Stimulated activated CD4-positive, alpha-beta T cell treated with anti-CD3 and anti-CD28 coated beads, Interleukin-15, amount 100 ng/mL, for 1 hour (primary cell): ENCODE measurements around the gene GTF3C5.
"Not testable (repeated sequence)": the region's sequence is repeated elsewhere in the genome, so short reads cannot be mapped to it uniquely, and the experiment has no call there.

ENCODE experiments used
- DNase-seq, 2 donors: peaks; one replicate each; pipeline ENCODE4 v3.0.0-alpha.2; 2020; ENCODE audit warnings: low read depth in 1 of 2, low spot score in 1 of 2

The GTF3C5 gene

GRCh38 chr9:133029994-133030316, 842 bp upstream of the GTF3C5 start:
- no peak for DNase-seq

DNA sequence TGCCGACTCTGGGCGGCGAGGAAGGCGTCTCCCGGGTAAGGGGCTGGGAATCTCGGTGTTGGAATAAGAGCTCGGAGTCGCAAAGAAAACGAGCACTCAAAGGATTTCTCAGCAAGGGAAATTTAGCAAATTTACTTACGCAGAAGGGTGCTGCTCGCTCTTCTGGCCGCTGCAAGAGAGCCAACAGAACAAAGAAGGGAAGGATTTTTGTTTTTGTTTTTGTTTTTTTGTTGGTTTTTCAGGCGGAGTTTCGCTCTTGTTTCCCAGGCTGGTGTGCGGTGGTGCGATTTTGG, 279 bp downstream of the GTF3C5 start:
- no peak for DNase-seq

GRCh38 chr9:133031496-133031911, 707 bp downstream of the GTF3C5 start:
- no peak for DNase-seq

GRCh38 chr9:133032171-133032570, 1.4 kb downstream of the GTF3C5 start:
- no peak for DNase-seq

DNA sequence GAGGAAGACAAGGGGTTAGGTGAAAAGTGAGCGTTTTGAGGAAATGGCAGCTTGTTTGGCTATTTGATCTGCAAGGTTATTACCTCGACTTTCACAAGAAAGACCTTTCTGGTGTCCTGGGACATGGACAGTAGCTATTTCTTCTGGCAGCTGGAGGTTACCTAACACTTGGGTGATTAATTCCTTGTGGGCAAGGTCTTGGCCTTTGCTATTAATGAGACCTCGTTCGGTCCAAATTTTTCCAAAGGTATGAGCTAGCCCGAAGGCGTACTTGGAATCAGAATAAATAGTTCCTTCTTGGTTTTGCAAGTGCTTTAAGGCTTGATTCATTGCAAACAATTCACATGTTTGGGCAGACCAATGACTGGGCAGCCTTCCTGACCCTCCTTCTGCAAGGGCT, 4.9 kb downstream of the GTF3C5 start:
- DNase-seq = no peak

DNA sequence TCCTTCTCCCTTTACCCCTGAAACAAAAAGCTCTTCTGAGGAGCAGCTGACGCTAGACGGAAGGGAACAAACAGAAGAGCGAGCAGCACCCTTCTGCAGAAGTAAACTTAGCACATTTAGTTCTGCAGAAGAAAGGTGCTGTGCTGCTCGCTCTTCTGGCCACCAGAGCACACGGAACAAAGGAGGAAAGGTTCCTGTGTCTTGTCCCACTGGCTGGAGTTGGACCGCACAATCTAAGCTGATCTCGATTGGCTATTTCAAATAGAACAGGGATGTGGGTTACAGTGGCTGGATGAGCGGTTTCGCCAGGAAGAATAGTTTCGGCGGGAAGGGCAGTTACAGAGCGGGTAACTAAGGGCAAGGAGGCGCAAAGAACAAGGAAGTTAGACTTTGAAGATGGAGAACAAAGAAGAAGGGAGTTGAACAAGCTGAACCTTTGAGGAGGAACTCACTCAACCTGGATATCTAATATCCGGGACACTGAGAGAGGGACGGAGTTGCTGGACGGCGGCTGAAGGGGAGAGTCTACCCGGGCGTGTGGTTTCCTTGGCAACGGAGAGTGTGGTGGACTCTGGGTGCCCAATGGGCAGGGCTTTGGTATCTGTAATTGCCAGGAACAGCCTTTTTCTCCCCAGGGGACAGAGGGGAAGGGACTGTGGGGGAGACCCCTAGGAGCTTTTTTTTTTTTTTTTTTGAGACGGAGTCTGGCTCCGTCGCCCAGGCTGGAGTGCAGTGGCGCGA, 7.1 kb downstream of the GTF3C5 start:
- no peak for DNase-seq

- DNase-seq = not testable (repeated sequence)
Measured at GRCh38 chr9:133040892-133041479, 10.2 kb downstream of the GTF3C5 start.

- no peak for DNase-seq
Measured at GRCh38 chr9:133041958-133042357, 11.2 kb downstream of the GTF3C5 start.

DNA sequence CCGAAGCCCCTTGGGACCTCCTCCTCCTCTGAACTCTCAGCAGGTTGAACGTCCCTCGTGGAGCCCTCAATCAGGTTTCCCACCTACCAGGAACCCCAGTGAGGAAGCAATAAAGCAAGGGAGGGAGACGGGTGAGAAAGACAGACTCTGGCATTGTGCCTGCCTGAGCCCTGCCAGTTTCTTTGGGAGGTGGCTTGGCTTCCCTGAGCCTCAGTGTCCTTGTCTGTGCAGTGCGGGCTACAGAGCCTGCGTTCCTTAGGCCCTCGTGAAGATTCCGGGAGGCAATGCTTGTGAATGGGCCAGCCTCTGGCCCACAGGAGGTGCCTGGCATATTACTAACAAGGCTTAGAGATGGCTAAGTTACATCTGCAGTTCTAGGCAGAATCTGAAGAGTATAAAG, 11.9 kb downstream of the GTF3C5 start:
- DNase-seq = no peak

- DNase-seq = no peak
Measured at GRCh38 chr9:133043449-133044035, 12.7 kb downstream of the GTF3C5 start.

GRCh38 chr9:133044125-133044524, 13.3 kb downstream of the GTF3C5 start:
- DNase-seq = no peak

DNA sequence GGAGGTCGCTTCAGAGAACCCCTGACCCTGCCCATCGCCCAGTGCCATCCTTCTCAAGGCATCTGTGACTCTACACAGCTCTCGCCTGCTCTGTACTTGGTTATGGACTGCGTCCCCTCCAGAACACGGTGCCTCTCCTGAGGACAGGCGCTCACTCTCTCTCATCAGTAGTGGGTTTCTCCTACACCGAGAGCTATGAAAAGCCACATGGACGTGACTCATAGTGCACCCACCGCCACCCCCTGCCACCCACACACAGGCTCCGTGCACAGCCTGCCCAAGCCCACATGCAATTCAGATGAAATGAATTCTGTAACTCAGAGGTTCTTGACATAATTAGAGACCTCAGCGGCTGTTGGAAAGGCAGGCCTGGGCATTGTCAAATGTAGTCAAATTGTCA, 13.9 kb downstream of the GTF3C5 start:
- no peak for DNase-seq

DNA sequence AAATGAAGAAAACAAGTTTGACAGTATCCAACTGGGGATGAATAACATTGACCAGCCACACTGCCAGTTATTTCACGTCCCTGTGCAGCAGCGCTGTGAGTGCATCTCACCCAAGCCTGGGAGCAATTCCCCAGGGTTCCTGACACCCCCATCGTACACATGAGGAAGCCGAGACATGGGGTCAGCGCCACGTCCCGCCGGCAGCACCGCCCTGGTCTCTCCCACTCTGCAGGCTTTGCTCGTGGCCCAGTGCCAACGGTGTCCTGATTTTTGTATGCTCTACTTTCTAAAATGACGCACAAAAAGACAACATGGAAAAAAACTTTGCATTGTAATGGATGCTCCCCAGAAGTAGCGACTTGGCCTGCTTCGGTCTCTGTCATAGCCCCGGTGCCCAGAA, 14.3 kb downstream of the GTF3C5 start:
- no peak for DNase-seq

DNA sequence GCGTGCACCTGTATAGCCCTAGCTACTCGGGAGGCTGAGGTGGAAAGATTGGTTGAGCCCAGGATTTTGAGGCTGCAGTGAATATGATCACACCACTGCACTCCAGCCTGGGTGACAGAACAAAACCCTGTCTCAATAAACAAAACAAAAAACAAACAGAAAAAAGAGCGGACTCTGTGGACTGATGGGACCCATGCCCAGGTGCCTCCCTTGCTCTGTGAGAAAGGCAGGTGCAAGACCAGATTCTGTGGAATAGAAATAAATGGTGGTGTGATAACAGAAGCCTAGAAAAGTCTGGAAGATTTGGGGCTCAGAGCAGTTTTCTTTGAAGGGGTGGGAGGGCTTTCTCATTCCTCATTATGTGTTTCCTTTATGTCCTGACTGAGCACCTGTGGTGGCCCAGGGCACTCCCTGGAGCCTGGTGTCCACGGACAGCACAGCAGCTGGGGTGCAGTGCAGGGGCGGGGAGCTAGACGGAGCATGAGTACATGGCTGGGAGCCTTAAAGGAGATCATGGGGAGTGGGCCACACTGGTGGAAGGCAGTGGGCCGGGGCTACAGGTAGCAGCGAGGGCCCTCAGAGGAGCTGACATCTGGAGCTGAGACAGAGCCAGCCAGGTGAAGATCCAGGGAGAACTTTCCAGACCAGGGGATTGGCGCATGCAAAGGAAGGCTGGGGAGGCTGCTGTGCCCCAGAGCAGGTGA, 15.6 kb downstream of the GTF3C5 start:
- no peak for DNase-seq

- no peak for DNase-seq
Measured at GRCh38 chr9:133046900-133047295, 16.1 kb downstream of the GTF3C5 start.

DNA sequence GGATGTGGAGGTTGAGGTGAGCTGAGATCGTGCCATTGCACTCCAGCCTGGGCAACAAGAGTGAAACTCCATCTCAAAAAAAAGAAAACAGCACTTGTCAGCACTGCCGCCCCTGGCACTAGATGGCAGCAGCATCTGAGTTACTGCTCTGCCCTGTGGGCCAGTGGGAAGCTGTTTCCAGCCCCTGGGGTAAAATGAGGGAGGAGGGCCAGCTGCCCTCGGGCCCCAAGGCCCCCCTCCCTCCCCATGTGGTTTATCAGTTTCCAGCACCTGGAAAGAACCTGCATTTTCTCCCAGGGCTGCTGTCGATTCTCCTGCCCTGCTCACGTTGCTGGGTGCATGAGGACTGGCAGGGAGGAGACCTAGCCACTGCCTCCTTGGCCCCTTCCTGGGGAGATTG, 17.8 kb downstream of the GTF3C5 start:
- no peak for DNase-seq

GRCh38 chr9:133049043-133049442, 18.2 kb downstream of the GTF3C5 start:
- no peak for DNase-seq

DNA sequence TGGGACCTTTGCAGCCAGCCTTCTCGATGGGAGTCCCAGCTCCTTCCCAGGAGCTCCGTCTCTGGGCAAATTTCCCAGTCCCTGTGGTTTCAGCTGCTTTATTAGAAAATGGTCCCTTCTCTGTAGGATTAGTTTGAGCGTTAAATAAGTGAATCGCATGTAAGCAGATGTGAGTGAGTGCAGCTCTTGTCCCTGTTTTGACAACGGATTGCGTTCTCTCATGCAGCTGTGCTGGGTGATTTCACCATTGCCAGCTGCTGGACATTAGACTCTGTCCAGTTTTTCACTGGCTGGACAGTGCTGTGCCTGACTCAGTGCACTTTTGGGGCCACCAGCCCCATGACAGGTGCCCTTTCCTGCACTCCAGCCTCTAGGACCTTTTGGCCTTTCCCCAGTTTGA, 19.3 kb downstream of the GTF3C5 start:
- DNase-seq = no peak

- DNase-seq = no peak
Measured at GRCh38 chr9:133050781-133051180, 20.0 kb downstream of the GTF3C5 start.

GRCh38 chr9:133051281-133051900, 20.6 kb downstream of the GTF3C5 start:
- no peak for DNase-seq

- DNase-seq = no peak
Measured at GRCh38 chr9:133051966-133052539, 21.3 kb downstream of the GTF3C5 start.
